IgD-negative memory B cell (primary cell): Measurements from ENCODE around the gene MAPK11. TPM values are rescaled to one million over a fixed set of nuclear protein-coding genes. Genes with fewer than 3 reads are reported as not detected.
A peak's percentile ranks its signal among the peaks of the same experiment; 100 is the strongest.

Experiments
- H3K27ac Mint-ChIP-seq, 3 donors: one replicate each; pipeline ENCODE4 v1.8.0; 2020 to 2022; ENCODE audit warnings: mild to moderate bottlenecking in 3 of 3, mixed read lengths in 3 of 3, moderate library complexity in 1 of 3
- H3K27me3 Mint-ChIP-seq: one replicate; pipeline ENCODE4 v1.8.0; 2021; ENCODE audit warnings: mixed read lengths
- H3K36me3 Mint-ChIP-seq: one replicate; pipeline ENCODE4 v1.8.0; 2020; ENCODE audit warnings: mild to moderate bottlenecking, mixed read lengths
- H3K4me1 Mint-ChIP-seq, 3 donors: one replicate each; pipeline ENCODE4 v1.8.0; 2020 to 2022; ENCODE audit warnings: mixed read lengths in 3 of 3, mild to moderate bottlenecking in 1 of 3
- H3K4me3 Mint-ChIP-seq, 4 donors: one replicate each; pipeline ENCODE4 v1.8.0; 2020 to 2022; ENCODE audit warnings: mild to moderate bottlenecking in 4 of 4, mixed read lengths in 4 of 4, moderate library complexity in 3 of 4
- H3K9me3 Mint-ChIP-seq, 3 donors: one replicate each; pipeline ENCODE4 v1.8.0; 2020 to 2021; ENCODE audit warnings: mixed read lengths in 3 of 3, mild to moderate bottlenecking in 1 of 3
- polyA plus RNA-seq: library from polyadenylated mRNA; unstranded; fragments of 300-500 nt; fragmentation: Illumina TruSeq; gene quantifications from one replicate; pipeline ENCODE4 v1.2.3, GENCODE V29; 2021

MAPK11 gene
- polyA plus RNA-seq, 1 donor from 2014 or later: 0.59 TPM

DNA sequence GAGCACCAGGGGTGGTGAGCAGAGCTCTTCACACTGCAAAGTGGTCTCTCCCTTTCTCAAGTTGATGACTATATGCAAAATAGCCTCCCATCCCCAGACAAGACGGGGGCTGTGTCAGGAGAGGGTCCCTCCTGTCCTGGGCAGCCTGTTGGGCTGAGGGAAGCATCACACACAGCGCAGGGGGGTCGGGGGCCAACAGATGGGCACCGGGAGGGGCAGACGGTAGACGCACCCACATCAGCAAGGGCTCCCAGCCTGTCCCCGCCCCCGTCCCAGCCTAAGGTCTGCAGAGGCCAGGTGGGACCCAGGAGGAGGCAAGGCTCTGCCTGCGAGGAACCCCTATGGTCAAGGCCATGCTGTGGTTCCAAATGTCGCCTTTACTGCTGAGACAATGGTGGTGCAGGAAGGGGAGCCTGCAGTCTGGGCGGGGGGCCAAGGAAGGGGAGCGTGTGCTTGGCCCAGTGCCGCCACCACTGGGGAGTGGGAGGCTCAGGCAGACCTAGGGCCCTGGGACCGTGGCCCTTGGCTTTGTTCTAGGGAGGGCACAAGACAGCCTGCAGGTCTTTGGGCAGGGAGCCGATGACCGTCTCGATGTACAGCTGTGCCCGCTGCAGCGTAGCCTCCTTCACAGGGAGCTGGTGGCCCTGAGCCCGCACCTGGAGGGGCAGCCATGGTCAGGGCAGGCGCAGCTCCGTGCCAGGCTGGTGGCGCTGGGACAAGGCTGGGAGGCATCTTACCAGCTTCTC is 41.6 kb upstream of the MAPK11 start:
- no peak overlapping the region for H3K4me3 Mint-ChIP-seq
- peaks cover 6 to 12% (median 11%) of the 10 kb centered on the region in 3 donors for H3K4me1 Mint-ChIP-seq

DNA sequence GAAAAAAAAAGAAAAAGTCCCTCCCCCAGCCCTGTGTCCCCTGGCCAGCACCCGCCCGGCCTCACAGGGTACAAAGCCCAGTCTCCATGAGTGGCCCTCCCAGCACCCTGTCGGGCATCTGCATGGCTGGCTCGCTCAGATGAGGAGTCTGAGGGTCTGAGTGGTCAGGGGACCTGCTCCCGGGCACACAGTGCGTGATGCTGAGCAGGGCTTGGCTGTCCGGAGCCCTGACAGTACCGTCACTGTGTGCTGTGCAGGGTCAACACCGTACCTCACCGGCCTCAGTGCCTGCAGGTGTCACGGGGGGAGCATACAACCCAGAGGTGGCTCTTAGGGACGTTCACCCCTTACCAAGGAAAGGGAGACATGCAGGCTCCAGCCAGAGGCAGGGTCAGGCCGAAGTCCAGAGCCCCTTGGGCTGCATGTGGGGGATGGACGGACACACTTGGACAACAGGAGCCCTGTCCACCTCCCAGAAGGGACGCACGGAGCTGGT is 40.8 kb upstream of the MAPK11 start:
- Mint-ChIP-seq H3K4me1 (peaks cover 10 to 15% (median 14%) of the 10 kb centered on the region in 3 donors), H3K9me3 (no peaks in the 10 kb centered on the region), H3K27ac (no peak overlapping the region), H3K36me3 (no peaks in the 10 kb centered on the region), H3K4me3 (no peak overlapping the region), H3K27me3 (peaks cover 6% of the 10 kb centered on the region)

More for the DNA sequence above, 41.6 kb upstream of the MAPK11 start:
- no peak overlapping the region for H3K27ac Mint-ChIP-seq
- H3K9me3 Mint-ChIP-seq: no peaks in the 10 kb centered on the region
- no peaks in the 10 kb centered on the region for H3K36me3 Mint-ChIP-seq
- H3K27me3 Mint-ChIP-seq: peaks cover 2% of the 10 kb centered on the region

DNA sequence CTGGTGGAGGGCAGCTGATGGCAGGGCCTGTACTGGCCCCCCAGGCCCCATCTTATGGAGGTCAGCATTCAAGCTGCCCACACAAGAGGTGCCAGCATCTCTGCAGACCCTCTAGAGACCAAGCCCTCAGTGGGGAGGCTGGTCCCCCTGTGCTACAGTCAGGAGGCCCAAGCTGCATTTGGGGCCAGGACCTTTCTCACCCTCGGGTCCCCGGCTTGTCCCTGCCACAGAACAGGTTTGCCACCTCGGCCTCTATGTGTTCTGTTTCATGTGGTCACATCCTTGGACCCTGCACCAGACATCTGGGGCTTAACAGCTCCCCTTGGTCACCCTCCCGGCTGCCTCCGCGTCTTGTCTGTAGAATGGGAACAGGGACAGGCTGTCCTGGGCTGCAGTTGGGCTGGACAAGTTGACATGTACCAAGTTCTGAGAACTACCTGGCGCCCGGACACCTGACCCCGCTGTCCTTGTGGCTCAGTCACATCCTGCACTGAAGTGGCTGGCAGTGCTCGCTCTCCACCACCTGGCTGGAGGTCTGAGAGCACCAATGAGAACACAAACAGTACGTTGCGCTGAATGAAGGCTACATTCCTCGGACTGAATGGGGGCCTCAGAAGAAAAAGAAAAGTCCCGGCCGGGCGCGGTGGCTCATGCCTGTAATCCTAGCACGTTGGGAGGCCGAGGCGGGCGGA is 40.0 kb upstream of the MAPK11 start:
- H3K9me3 Mint-ChIP-seq: no peaks in the 10 kb centered on the region

DNA sequence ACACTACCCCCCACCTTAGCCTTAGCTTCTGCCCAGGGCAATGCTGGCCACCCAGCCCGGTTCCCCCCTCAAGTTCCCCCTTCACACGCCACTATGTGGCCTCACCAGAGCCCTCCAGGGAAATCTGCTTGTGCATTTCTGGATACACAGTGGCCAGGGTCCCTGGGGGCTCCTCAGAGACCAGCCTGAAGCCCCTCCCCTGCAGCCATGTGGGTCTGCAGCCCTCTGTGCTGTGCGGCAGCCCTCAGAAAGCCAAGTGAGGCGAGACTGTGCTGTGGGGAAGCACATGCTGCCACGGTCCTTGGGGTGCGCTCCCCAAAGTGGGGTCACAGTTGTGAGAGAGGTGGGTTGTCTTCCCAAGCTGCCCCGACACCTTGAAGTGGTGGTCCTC is 39.4 kb upstream of the MAPK11 start:
- Mint-ChIP-seq H3K4me1 (peaks cover 12 to 22% (median 14%) of the 10 kb centered on the region in 3 donors), H3K27ac (peak overlapping the region in 1 of 3 donors; percentile 9), H3K27me3 (peaks cover 9% of the 10 kb centered on the region), H3K4me3 (no peak overlapping the region), H3K9me3 (no peaks in the 10 kb centered on the region), H3K36me3 (no peaks in the 10 kb centered on the region)

More for the DNA sequence above, 40.0 kb upstream of the MAPK11 start:
- H3K27ac Mint-ChIP-seq: peak overlapping the region in 1 of 3 donors; percentile 9
- peak overlapping the region in 2 of 4 donors; percentile 2 to 44 for H3K4me3 Mint-ChIP-seq
- H3K36me3 Mint-ChIP-seq: no peaks in the 10 kb centered on the region
- H3K4me1 Mint-ChIP-seq: peaks cover 12 to 19% (median 14%) of the 10 kb centered on the region in 3 donors
- H3K27me3 Mint-ChIP-seq: peaks cover 9% of the 10 kb centered on the region

DNA sequence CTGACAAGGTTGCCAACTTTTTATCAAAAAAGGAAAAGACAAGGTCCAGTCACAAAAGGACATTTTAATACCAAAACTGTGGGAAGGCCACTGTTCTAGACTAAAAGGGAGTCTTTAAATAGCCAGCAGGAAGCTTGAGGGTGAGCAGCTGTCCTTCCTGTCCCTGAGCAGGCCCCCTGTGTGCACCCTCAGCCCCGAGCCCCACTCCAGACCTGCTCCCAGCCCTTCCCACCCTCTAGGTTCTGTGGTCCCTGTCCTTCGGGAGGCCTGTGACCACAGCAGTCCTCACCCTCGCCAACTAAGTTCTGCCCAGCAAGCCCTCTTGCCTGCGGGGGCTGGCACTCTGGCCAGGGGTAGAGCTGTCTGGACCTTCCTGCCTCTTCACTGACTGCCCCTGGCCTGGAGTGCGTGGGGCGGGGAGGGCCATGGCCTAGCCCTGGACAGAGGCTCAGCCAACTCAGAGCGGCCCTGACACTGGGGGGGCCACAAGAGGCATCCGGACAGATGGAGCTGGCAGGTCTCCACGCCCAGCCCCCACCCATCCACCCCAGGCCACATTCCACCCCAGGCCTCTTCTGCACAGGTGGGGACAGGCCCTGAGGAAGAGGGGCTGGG is 38.9 kb upstream of the MAPK11 start:
- Mint-ChIP-seq H3K9me3 (no peaks in the 10 kb centered on the region), H3K4me3 (peak overlapping the region in 2 of 4 donors; percentile 49 to 80), H3K36me3 (no peaks in the 10 kb centered on the region), H3K4me1 (peaks cover 11 to 21% (median 14%) of the 10 kb centered on the region in 3 donors), H3K27me3 (peaks cover 9% of the 10 kb centered on the region), H3K27ac (peak overlapping the region in 1 of 3 donors; percentile 45)

DNA sequence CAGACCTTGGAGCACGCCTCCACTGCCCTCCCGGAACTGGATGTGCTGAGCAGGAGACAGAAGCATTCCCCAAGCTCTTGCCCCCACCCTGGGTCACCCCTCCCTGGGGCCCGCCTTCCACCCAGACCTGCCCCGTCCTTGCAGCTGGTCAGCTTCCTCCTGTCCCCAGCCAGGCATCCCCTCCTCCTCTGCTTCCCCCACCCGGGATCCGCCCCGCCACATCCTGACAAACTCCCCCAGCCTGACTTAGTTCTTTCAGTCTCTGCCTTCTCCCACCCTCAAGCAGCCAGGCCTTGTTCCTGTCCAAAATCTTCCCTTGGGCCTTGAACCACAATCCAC is 38.4 kb upstream of the MAPK11 start:
- H3K4me1 Mint-ChIP-seq: peaks cover 12 to 26% (median 15%) of the 10 kb centered on the region in 3 donors
- peaks cover 9% of the 10 kb centered on the region for H3K27me3 Mint-ChIP-seq
- H3K27ac Mint-ChIP-seq: peak overlapping the region in 1 of 3 donors; percentile 45
- no peaks in the 10 kb centered on the region for H3K36me3 Mint-ChIP-seq
- no peaks in the 10 kb centered on the region for H3K9me3 Mint-ChIP-seq
- peak overlapping the region in 2 of 4 donors; percentile 49 to 80 for H3K4me3 Mint-ChIP-seq

DNA sequence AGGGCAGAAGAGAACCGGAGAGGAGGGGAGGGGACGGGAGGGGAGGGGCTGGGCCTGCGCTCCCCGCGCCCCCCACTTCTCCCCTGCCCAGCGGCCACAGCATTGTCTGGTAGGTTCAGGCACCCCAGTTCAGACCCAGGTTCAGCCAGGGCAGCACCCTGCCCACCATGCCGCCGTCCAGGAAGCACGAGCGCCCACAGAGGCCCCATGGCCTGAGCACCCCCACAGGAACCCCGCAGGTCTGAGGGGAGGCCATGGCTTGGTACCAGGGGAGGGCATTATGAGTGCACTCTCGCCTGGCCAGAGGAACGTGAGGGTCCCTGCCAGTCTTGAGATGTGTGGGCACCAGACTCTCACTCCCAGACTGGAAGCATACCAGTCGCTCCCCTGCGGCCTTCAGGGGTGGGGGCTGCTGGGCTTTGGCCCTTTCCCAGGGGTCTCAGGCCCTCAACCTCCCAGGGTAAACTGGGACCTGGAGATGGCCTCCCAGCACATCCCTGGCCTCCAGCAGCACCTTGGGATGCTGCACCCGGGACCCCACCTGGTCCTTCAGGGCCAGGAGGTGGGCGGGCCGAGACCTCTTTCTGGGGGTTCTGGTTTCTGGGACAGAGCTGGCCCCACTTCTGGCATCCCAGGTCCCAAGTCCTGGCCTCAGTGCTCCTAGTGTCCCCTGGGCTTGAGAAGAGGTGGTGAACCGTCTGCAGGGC is 37.9 kb upstream of the MAPK11 start:
- Mint-ChIP-seq H3K36me3 (no peaks in the 10 kb centered on the region), H3K27ac (peak overlapping the region in 1 of 3 donors; percentile 45), H3K4me1 (peaks cover 12 to 28% (median 17%) of the 10 kb centered on the region in 3 donors), H3K4me3 (peak overlapping the region in 2 of 4 donors; percentile 49 to 80), H3K9me3 (no peaks in the 10 kb centered on the region), H3K27me3 (peaks cover 9% of the 10 kb centered on the region)

DNA sequence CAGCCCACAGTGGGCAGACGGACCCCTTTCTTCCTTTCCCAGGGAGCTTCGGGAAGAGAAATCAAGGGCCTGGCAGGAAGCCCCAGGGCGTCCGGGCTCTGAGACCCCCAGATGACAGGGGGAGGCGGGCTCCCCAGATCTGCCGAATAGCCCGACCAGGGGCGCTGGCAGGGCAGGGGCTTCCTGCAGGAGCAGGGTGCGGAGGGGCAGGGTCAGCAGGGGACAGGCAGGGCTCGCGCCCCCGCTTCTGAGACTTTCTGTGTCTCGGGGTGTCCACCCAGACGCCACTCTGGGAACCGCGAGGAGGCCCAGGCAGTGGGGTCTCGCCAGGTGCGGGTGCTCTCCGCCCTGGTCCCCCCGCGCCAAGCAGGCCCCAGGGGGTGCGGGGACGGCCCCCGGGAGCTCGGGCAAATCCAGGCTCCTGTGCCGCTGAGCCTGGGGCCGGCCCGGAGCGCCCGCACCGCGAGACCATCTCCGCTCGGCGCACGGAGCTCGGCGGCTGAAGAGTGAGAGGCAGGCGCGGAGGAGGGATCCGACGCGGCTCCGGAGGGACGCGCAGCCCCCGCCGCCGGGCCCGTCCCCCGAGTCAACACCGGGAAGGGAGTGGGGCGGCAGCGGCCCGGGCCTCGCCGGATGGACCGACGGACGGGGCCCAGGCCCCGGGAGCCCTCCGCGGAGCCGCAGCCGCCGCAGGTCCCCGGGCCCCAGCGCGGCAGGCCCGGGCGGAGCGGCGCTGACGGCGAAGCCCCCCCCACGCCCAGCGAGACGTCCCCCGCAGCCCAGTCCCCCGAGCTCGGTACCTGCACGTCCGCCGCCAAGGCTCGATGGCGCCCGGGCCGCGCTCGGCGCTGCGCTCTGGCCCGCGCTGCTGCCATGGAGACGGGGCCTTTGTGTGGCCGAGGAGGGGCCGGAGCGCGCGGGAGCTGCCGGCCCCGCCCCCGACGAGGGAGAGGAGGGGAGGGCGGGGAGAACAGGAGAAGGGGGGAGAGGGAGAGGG is 36.9 kb upstream of the MAPK11 start, which contains the start of gene PLXNB2:
Gene PLXNB2, minus strand, starts transcription at position 894 of the 997 bp plus-strand sequence. CDS start 17,062 bp downstream, outside the sequence.
- Mint-ChIP-seq H3K4me1 (peaks cover 12 to 36% (median 22%) of the 10 kb centered on the region in 3 donors), H3K9me3 (no peaks in the 10 kb centered on the region), H3K27ac (peak within 1 kb of the TSS in 1 of 3 donors; percentile 85), H3K27me3 (peaks cover 9% of the 10 kb centered on the region), H3K36me3 (no peaks in the 10 kb centered on the region), H3K4me3 (peak within 1 kb of the TSS; percentile 21 to 85 (median 60))

DNA sequence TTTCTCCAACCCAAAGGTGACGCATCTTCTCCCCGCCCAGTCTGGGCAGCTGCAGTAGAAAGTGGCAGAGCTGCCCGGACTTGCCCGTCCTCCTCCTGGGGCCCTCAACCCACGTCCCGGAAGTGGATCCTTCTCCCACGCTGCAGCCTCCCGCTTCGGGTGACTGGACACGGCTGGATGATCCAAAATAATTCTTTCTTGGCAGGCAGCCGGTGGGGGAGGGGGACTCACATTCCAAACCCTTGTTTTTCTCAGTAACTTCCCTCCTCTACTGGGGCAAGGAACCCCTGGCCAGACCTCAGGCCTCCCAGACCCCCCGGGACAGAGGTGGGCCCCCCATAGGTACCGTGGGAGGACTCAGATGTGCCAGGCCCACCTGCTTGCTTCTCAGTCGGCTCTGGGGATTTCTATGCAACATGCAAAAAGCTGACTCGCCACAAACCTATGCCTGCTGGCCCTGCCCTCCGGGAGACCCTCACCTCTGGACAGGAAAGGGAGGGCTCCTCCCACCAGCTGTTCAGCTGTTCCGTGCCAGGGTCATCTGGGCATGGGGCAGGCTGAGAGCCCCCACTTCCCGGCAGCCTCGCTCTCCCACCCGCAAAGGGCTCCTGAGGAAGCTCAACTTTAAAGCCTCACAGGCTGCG is 35.9 kb upstream of the MAPK11 start:
- Mint-ChIP-seq H3K27ac (peak overlapping the region in 2 of 3 donors; percentile 25 to 85), H3K27me3 (peaks cover 11% of the 10 kb centered on the region)

DNA sequence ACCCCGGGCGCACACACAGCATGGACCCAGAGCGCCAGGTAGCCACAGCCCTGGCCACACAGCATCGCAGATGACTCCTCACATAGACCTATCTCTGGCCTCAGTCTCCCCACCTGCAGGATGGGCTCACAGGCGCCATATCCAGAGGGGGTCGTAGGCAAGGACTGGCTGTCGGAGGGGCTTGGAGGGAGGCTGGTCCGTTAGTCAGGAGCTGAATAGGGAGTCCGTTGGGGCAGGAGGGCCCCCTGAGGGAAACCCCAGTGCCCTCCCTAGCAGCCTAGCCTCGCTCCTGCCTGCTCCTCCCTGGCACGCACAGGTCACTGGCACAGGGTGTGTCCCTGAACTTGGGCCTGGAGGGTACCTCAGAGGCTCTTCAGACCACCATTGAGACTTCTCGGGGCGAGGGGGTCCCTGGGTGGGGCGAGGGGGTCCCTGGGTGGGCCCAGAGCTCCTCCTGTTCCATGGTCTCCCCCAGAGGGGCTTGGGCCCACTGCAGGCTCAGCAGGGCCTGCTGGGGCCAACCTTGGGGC is 35.3 kb upstream of the MAPK11 start:
- Mint-ChIP-seq H3K27me3 (peaks cover 13% of the 10 kb centered on the region), H3K9me3 (no peaks in the 10 kb centered on the region), H3K4me3 (peak overlapping the region in 2 of 4 donors; percentile 85 to 96), H3K4me1 (peaks cover 17 to 39% (median 31%) of the 10 kb centered on the region in 3 donors), H3K27ac (peak overlapping the region in 1 of 3 donors; percentile 85), H3K36me3 (no peaks in the 10 kb centered on the region)

More for the DNA sequence above, 35.9 kb upstream of the MAPK11 start:
- Mint-ChIP-seq H3K4me3 (peak overlapping the region; percentile 71 to 96 (median 80)), H3K9me3 (no peaks in the 10 kb centered on the region), H3K4me1 (peaks cover 17 to 40% (median 29%) of the 10 kb centered on the region in 3 donors), H3K36me3 (no peaks in the 10 kb centered on the region)

DNA sequence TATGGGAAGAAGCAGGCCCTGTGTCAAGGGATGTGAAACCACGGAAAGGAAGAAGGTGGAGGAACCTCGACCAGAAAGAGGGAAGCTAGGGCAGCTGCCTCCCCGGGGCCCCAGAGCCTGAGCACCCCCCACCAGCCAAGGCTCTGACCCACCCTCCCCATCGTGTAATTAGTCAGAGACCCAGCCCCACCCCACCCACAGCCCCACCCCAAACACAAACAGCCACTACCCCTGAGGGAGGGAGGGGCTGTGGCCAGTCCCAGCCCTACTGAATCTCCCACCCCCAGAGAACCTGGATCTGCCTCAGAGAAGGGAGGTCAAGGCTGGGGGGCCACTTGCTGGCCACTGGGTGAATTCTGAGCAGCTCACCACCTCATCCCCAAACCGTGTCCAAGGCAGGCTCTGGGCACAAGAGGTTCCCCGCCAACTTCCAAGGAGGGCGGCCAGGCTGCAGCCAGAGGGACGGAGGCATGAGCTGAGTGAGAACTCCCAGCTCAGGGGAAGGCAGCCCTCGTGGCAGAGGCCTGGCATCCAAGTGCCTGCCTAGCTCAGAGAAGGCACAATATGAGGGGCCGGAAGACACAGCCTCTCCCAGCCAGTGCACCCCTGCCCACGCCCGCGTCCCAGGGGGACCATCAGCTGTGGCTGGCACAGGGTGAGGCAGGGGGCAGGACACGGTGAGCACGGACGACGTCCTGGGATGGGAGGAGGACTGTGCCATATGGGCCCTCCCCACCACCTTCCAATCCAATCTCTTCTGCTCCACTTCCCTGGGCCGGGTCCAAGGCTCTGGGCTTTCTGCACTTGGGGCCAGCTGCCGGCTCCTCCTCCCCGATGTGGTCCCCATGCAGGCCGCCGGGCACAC is 34.6 kb upstream of the MAPK11 start:
- Mint-ChIP-seq H3K4me1 (peaks cover 17 to 37% (median 31%) of the 10 kb centered on the region in 3 donors), H3K36me3 (no peaks in the 10 kb centered on the region), H3K9me3 (no peaks in the 10 kb centered on the region), H3K4me3 (peak overlapping the region in 2 of 4 donors; percentile 63 to 91), H3K27me3 (peaks cover 13% of the 10 kb centered on the region), H3K27ac (peak overlapping the region in 2 of 3 donors; percentile 28 to 68)
